Right cardiac atrium (tissue), 5 donors: Measurements from ENCODE around the gene C1QB. TPM values are rescaled to one million over a fixed set of nuclear protein-coding genes. Genes with fewer than 3 reads are reported as not detected.
"Not testable (repeated sequence)": the region's sequence is repeated elsewhere in the genome, so short reads cannot be mapped to it uniquely, and the experiment has no call there.

Experiments
- ATAC-seq, 2 donors: fragments of 200-7000 bp; cut with Tn5 transposase; one replicate each; pipeline versions ENCODE4 v1.8.0 to v1.9.1; 2020; ENCODE audit warnings: moderate library complexity in 2 of 2, mild to moderate bottlenecking in 1 of 2
- DNase-seq, 3 donors: peaks; one replicate each; pipeline ENCODE4 v3.0.0-alpha.2; 2020
- H3K27ac ChIP-seq: one replicate; pipeline ENCODE4 v1.5.1; 2013; ENCODE audit warnings: mild to moderate bottlenecking, low read length, control low read depth, moderate library complexity
- H3K27me3 ChIP-seq: one replicate; pipeline ENCODE4 v1.6.1; 2013; ENCODE audit not compliant: control insufficient read depth, insufficient read depth
- H3K4me1 ChIP-seq: one replicate; pipeline ENCODE4 v1.6.1; 2013; ENCODE audit warnings: low read length; ENCODE audit not compliant: control insufficient read depth, insufficient read depth
- H3K4me3 ChIP-seq: one replicate; pipeline ENCODE4 v1.5.1; 2013; ENCODE audit warnings: low read length, control low read depth
- H3K9me3 ChIP-seq: one replicate; pipeline ENCODE4 v1.6.1; 2013; ENCODE audit warnings: low read length; ENCODE audit not compliant: control insufficient read depth
- WGBS: extraction: QIAGEN DNeasy Blood & Tissue Kit; methylation state at CpG from one replicate; pipeline ENCODE4 v1.1.7; 2013; 5-methylcytosine and 5-hydroxymethylcytosine counted together
- intact Hi-C, 4 donors: fragments of 100-400 bp; cut with DNase I; formaldehyde crosslinking; loops; one replicate each; pipeline versions ENCODE4 v1.11.0 to v1.14.0; 2022 to 2023
- polyA plus RNA-seq: library from polyadenylated mRNA; stranded (reverse); fragments of 200-250 nt; gene quantifications from one replicate; pipeline ENCODE4 v1.2.3, GENCODE V29; 2013
- total RNA-seq, 4 donors: library from RNA; stranded (reverse); fragmentation: NEBNext Ultra II Directional; extraction: Animal tissue kit (Norgen Biotek cat#: 25700); gene quantifications; one replicate each; pipeline ENCODE4 v1.2.1, GENCODE V29; 2021
- donor health status: healthy with polysubstance abuse.
- donor health status: DM: no; HTN: yes; CAD: no.
- donor health status: DM: no; HTN: no; CAD: no.
- donor health status: DM: no; HTN: yes; CAD: no; lungs with severe emphysema.
- donor health status: DM: yes; HTN: yes; CAD: no.

The C1QB gene
- total and polyA plus RNA-seq, 5 donors, result 53.5 to 244 (median 134) TPM

GRCh38 chr1:22662986-22663408 is 10.0 kb downstream of the C1QB start:
- no peaks in the 10 kb centered on the region for H3K4me1 ChIP-seq
- H3K27ac ChIP-seq, result no peak overlapping the region
- WGBS, result 84% methylated on average over 8 of the region's 8 CpGs
- H3K4me3 ChIP-seq, result no peak overlapping the region
- DNase-seq (peak in 1 of 3 donors; percentile 52), ATAC-seq (peak; percentile 21 to 25)
- no peaks in the 10 kb centered on the region for H3K9me3 ChIP-seq
- no peaks in the 10 kb centered on the region for H3K27me3 ChIP-seq
- intact Hi-C loops, result no loop called here

DNA sequence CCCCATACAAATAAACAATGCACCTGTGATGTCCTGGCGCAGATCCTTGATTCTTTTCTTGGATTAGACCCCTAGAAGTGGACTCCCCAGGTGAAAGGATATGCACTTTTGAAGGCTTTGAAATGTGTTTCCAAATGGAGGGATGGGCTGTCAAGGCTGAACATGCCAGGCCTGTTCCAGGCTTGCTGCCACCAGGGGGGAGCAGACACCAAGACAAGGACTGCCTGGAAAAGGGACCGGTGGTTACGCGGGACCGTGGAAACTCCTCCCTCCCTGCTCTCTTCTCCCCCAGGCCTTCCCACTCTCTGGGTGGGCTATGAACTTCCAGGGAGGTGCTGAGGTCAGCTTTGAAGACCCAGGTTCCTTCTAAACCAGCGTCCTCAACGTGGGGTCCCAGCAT is 12.7 kb downstream of the C1QB start:
- no peaks in the 10 kb centered on the region for H3K27me3 ChIP-seq

DNA sequence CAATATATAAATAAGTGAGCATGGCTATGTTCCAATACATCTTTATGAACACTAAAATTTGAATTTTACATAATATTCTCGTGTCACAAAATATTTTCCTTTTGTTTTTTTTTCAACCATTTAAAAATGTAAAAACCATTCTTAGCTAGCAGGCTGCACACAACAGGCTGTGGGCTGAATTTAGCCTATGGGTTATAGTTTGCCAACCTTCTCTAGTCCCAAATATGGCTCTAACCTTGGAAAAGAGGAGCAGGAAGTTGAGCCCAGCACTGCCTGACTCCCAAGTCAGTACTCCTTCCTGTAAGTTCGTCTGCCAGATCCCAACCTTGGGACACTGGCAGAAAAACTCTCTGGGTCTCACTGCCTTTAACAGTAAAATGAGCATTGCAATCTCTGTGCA is 13.4 kb downstream of the C1QB start:
- no peak for ATAC-seq
- WGBS, result 48% methylated on average over 2 of the region's 2 CpGs

More for the DNA sequence above, 12.7 kb downstream of the C1QB start:
- Histone ChIP-seq H3K27ac (no peak overlapping the region), H3K4me1 (no peaks in the 10 kb centered on the region), H3K9me3 (no peaks in the 10 kb centered on the region), H3K4me3 (no peak overlapping the region)
- DNase-seq, result peak in 1 of 3 donors; percentile 76
- WGBS, result 47% methylated on average over 7 of the region's 7 CpGs
- ATAC-seq, result peak; percentile 15 to 19
- intact Hi-C loops, result no loop called here

DNA sequence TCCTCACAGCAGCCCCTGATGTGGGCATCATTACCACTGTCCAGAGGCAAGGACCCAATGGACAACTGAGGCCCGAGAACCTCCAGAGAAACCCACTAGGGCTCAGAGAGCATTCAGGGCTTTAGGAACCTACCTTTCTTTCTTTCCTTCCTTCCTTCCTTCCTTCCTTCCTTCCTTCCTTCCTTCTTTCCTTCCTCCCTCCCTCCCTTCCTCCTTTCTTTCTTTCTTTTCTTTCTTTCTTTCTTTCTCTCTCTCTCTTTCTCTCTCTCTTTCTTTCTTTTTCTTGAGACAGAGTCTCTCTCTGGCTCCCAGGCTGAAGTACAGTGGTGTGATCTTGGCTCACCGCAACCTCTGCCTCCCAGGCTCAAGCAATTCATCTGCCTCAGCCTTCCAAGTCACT is 15.8 kb downstream of the C1QB start:
- DNase-seq, H3K9me3 ChIP-seq, ATAC-seq, H3K4me3 ChIP-seq, H3K4me1 ChIP-seq, H3K27me3 ChIP-seq, H3K27ac ChIP-seq, intact Hi-C loops: not testable (repeated sequence)
- 86% methylated on average over 2 of the region's 2 CpGs for WGBS

More for the DNA sequence above, 13.4 kb downstream of the C1QB start:
- H3K27me3 ChIP-seq, result no peaks in the 10 kb centered on the region
- H3K27ac ChIP-seq, result no peak overlapping the region
- no peaks in the 10 kb centered on the region for H3K9me3 ChIP-seq
- no peak overlapping the region for H3K4me3 ChIP-seq
- H3K4me1 ChIP-seq, result no peaks in the 10 kb centered on the region
- intact Hi-C loops, result no loop called here
- no peak for DNase-seq

DNA sequence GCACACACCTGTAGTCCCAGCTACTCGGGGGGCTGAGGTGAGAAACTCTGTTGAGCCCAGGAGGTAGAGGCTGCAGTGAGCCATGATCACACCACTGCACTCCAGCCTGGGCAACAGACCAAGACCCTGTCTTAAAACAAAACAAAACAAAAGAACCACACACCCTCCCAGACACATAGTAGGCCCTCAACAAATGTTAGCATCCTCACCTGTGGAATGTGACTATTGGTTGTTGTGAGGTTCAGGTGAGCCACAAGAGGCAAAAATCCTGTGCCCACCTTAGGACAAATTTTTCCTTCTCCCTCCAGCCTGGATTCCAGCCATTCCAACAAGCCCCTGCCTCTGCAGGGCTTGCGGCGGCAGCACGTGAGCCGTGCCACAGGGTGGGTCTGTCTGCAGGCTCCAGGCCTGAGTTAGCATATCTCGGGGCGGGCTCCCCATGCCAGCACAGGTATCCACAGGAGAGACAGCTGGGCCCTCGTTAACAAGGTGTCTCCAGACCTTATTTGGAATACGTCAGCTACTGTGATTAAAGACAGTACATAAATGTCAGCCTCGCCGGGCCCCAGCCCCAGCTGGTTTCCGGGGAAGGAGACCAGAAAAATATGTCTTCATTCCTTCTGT is 17.4 kb downstream of the C1QB start:
- intact Hi-C loops, result loop anchor here in 1 of 4 donors (10.0 kb wide), 1 partner anchor 264 kb away; no protein-coding TSS in a partner anchor
- DNase-seq (no peak), ATAC-seq (no peak)
- Histone ChIP-seq H3K9me3 (no peaks in the 10 kb centered on the region), H3K4me1 (no peaks in the 10 kb centered on the region), H3K27ac (no peak overlapping the region), H3K4me3 (no peak overlapping the region), H3K27me3 (no peaks in the 10 kb centered on the region)
- 51% methylated on average over 12 of the region's 12 CpGs for WGBS

- Histone ChIP-seq H3K4me3 (no peak overlapping the region), H3K27ac (no peak overlapping the region), H3K4me1 (no peaks in the 10 kb centered on the region), H3K9me3 (no peaks in the 10 kb centered on the region), H3K27me3 (no peaks in the 10 kb centered on the region)
- WGBS, result 84% methylated on average over 4 of the region's 4 CpGs
- ATAC-seq (no peak), DNase-seq (no peak)
- intact Hi-C loops, result loop anchor here in 1 of 4 donors (10.0 kb wide), 1 partner anchor 263 kb away; no protein-coding TSS in a partner anchor
Observed at GRCh38 chr1:22671999-22672398, 19.0 kb downstream of the C1QB start.

- Histone ChIP-seq H3K27ac (no peak overlapping the region), H3K27me3 (no peaks in the 10 kb centered on the region), H3K4me3 (no peak overlapping the region), H3K9me3 (no peaks in the 10 kb centered on the region), H3K4me1 (no peaks in the 10 kb centered on the region)
- intact Hi-C loops, result loop anchor here in 2 of 4 donors (2.0 to 10.0 kb wide), 2 partner anchors 257 to 261 kb away; no protein-coding TSS in a partner anchor
- ATAC-seq, result no peak
- peak in 2 of 3 donors; percentile 72 to 84 for DNase-seq
- 16% methylated on average over 17 of the region's 17 CpGs for WGBS
Observed at GRCh38 chr1:22673486-22674409, 20.7 kb downstream of the C1QB start.

DNA sequence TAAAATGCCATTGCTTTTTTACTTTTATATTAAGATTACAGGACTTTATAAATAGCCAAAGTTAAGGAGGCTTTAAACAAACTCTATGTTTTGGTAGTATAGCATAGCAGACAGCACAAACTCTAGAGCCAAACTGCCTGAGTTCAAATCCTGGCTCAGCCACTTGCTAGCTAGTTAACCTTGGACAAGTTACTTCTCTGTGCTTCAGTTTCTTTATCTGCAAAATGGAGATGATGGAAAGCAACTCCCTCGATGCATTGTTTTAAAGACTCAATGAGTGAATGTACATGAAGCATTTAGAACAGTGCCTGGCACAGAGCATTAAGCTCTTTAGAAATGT is 21.3 kb downstream of the C1QB start:
- 30% methylated on average over 1 of the region's 1 CpG for WGBS
- Histone ChIP-seq H3K4me3 (no peak overlapping the region), H3K4me1 (no peaks in the 10 kb centered on the region), H3K27me3 (no peaks in the 10 kb centered on the region), H3K9me3 (no peaks in the 10 kb centered on the region), H3K27ac (no peak overlapping the region)
- ATAC-seq (no peak), DNase-seq (no peak)
- intact Hi-C loops, result loop anchor here in 2 of 4 donors (2.0 to 10.0 kb wide), 2 partner anchors 256 to 260 kb away; no protein-coding TSS in a partner anchor

- H3K9me3 ChIP-seq, H3K27me3 ChIP-seq, ATAC-seq, DNase-seq, H3K4me3 ChIP-seq, H3K4me1 ChIP-seq, H3K27ac ChIP-seq: not testable (repeated sequence)
- WGBS, result 90% methylated on average over 15 of the region's 15 CpGs
- intact Hi-C loops, result loop anchor here in 1 of 4 donors (10.0 kb wide), 1 partner anchor 259 kb away; no protein-coding TSS in a partner anchor
Observed at GRCh38 chr1:22676151-22676550, 23.1 kb downstream of the C1QB start.

GRCh38 chr1:22676916-22677583 is 24.0 kb downstream of the C1QB start:
- Histone ChIP-seq H3K4me1 (no peaks in the 10 kb centered on the region), H3K27me3 (no peaks in the 10 kb centered on the region), H3K4me3 (no peak overlapping the region), H3K9me3 (no peaks in the 10 kb centered on the region), H3K27ac (no peak overlapping the region)
- 71% methylated on average over 37 of the region's 37 CpGs for WGBS
- intact Hi-C loops, result loop anchor here in 1 of 4 donors (10.0 kb wide), 1 partner anchor 258 kb away; no protein-coding TSS in a partner anchor
- DNase-seq (no peak), ATAC-seq (no peak)
